Endothelial cell of umbilical vein (primary cell): ENCODE data around the gene IGSF23. TPM values are rescaled to one million over a fixed set of nuclear protein-coding genes. Genes with fewer than 3 reads are reported as not detected.

ENCODE experiments used
- BruUV-seq: library from RNA; stranded (reverse); fragments of 400-500 nt; replicated peaks from 2 replicates; lab custom pipeline; 2021; lab: Mats Ljungman, UMichigan
- CTCF ChIA-PET: fragments of 300-600, 350-600 bp; sonication (Branson Sonifier 250); formaldehyde crosslinking; loops from one replicate; lab custom pipeline; 2021; ENCODE audit warnings: antibody characterized with exemption, inconsistent platforms; lab: Charles Lee
- POLR2A ChIA-PET: fragments of 300-600, 350-600 bp; sonication (Branson Sonifier 250); formaldehyde crosslinking; loops from one replicate; lab custom pipeline; 2021; ENCODE audit warnings: antibody characterized with exemption, inconsistent platforms; lab: Charles Lee
- DNase-seq: peaks from one replicate; pipeline ENCODE4 v3.0.0-alpha.2; 2011; ENCODE audit warnings: low read depth, low spot score
- FAIRE-seq: peaks from 2 replicates; lab custom pipeline; 2011; peaks lifted over from hg19 to GRCh38; lab: Jason Lieb, UNC
- H2AFZ ChIP-seq: 2 replicates; pipeline ENCODE4 v1.6.0; 2012; ENCODE audit warnings: low read depth, low read length, control low read depth, inconsistent platforms
- H3K27ac ChIP-seq: 2 replicates; pipeline ENCODE4 v1.5.1; 2011; ENCODE audit warnings: low read depth, mild to moderate bottlenecking, control low read depth, low read length, moderate library complexity; ENCODE audit not compliant: insufficient read depth
- H3K27me3 ChIP-seq, 2 experiments: 2 replicates each; pipeline versions ENCODE4 v1.6.0 to v1.6.1; 2011; ENCODE audit warnings: low read length in 2 of 2, mixed read lengths in 1 of 2; ENCODE audit not compliant: control insufficient read depth in 2 of 2, insufficient read depth in 2 of 2
- H3K36me3 ChIP-seq, 2 experiments: 2 replicates in 1 of 2; 3 replicates in 1 of 2; pipeline ENCODE4 v1.5.1; 2011; ENCODE audit warnings: low read length in 2 of 2, mild to moderate bottlenecking in 1 of 2, moderate library complexity in 1 of 2; ENCODE audit not compliant: control insufficient read depth in 2 of 2, insufficient read depth in 2 of 2; ENCODE audit errors: extremely low read depth in 1 of 2
- H3K4me1 ChIP-seq: 3 replicates; pipeline ENCODE4 v1.5.1; 2011; ENCODE audit warnings: mild to moderate bottlenecking, low read length; ENCODE audit not compliant: control insufficient read depth, insufficient read depth; ENCODE audit errors: extremely low read depth
- H3K4me2 ChIP-seq: 2 replicates; pipeline ENCODE4 v1.6.1; 2011; ENCODE audit warnings: low read length, control low read depth, mixed read lengths; ENCODE audit not compliant: insufficient read depth
- H3K4me3 ChIP-seq, 3 experiments: fragments of 200-600 bp in 1 of 3; sonication (generic), shearing (Covaris generic) in 1 of 3; replicated peaks in 1 of 3; 2 replicates each; pipeline ENCODE4 v1.5.1; 2011 to 2016; ENCODE audit warnings: control low read depth in 3 of 3, low read length in 3 of 3, mild to moderate bottlenecking in 2 of 3, inconsistent platforms in 1 of 3, low read depth in 1 of 3, moderate library complexity in 1 of 3; ENCODE audit not compliant: insufficient read depth in 1 of 3
- H3K79me2 ChIP-seq: 2 replicates; pipeline ENCODE4 v1.6.0; 2012; ENCODE audit warnings: low read length, inconsistent platforms; ENCODE audit not compliant: control insufficient read depth, insufficient read depth
- H3K9ac ChIP-seq: replicated peaks from 2 replicates; pipeline ENCODE3; 2011; ENCODE audit warnings: low read length, control low read depth; ENCODE audit not compliant: insufficient read depth; ENCODE audit errors: extremely low read depth
- H3K9me1 ChIP-seq: replicated peaks from 3 replicates; pipeline ENCODE4 v1.6.0; 2011; ENCODE audit warnings: mild to moderate bottlenecking, low read length; ENCODE audit not compliant: control insufficient read depth, insufficient read depth; ENCODE audit errors: extremely low read depth
- H3K9me3 ChIP-seq: replicated peaks from 2 replicates; pipeline ENCODE4 v1.5.1; 2012; ENCODE audit warnings: low read length, inconsistent platforms; ENCODE audit not compliant: control insufficient read depth, insufficient read depth
- H4K20me1 ChIP-seq: replicated peaks from 2 replicates; pipeline ENCODE3; 2011; ENCODE audit warnings: mild to moderate bottlenecking, low read length; ENCODE audit not compliant: control insufficient read depth, insufficient read depth; ENCODE audit errors: extremely low read depth
- FOS ChIP-seq: IDR thresholded peaks from 2 replicates; pipeline ENCODE4 v1.6.1; 2011; ENCODE audit warnings: mild to moderate bottlenecking, low read length, moderate library complexity, borderline replicate concordance; ENCODE audit not compliant: insufficient read depth
- GATA2 ChIP-seq: IDR thresholded peaks from 2 replicates; pipeline ENCODE4 v1.7.0; 2011; ENCODE audit warnings: low read depth, mild to moderate bottlenecking, moderate library complexity, mixed read lengths, low read length; ENCODE audit not compliant: insufficient read length, insufficient read depth
- JUN ChIP-seq: IDR thresholded peaks from 2 replicates; pipeline ENCODE4 v1.6.1; 2011; ENCODE audit warnings: borderline replicate concordance, low read depth; ENCODE audit not compliant: insufficient read length, insufficient read depth
- MAX ChIP-seq: IDR thresholded peaks from 2 replicates; pipeline ENCODE4 v1.6.1; 2011; ENCODE audit not compliant: insufficient read depth, insufficient read length
- POLR2AphosphoS5 ChIP-seq: IDR thresholded peaks from 2 replicates; pipeline ENCODE4 v1.6.1; 2012; ENCODE audit warnings: low read depth, mild to moderate bottlenecking, control low read depth, low read length, moderate library complexity; ENCODE audit not compliant: insufficient read depth
- dilution Hi-C: fragments of 300-500 bp; cut with MboI; formaldehyde crosslinking; loops from one replicate; pipeline ENCODE4 v1.15.0; 2019; ENCODE audit warnings: low sequenced_read_pairs; ENCODE audit not compliant: extremely low pct_ligation_motif_present
- intact Hi-C: fragments of 100-400 bp; cut with micrococcal nuclease; formaldehyde crosslinking; loops from one replicate; pipeline ENCODE4 v1.10.0; 2022
- polyA plus RNA-seq, 4 experiments: library from polyadenylated mRNA; depleted of rRNA in 3 of 4; stranded (reverse) in 3 of 4; unstranded in 1 of 4; fragments of >200 nt; gene quantifications; 2 replicates each; pipeline versions ENCODE4 v1.2.1 to v1.2.3, GENCODE V29; 2011 to 2012; ENCODE audit warnings: missing spikeins in 1 of 4
- total RNA-seq: library from RNA; stranded (reverse); gene quantifications from 2 replicates; pipeline ENCODE4 v1.2.3, GENCODE V29; 2021

Gene IGSF23
- total and polyA plus RNA-seq, 2 donors (not counting 3 experiments of a cell fraction or from before 2014, with no cell fraction given), result 0.73 TPM; not detected in 1

GRCh38 chr19:44597131-44597491, 16.3 kb upstream of the IGSF23 start:
- H3K9me1 ChIP-seq, result no peaks in the 10 kb centered on the region
- H3K27me3 ChIP-seq, result no peaks in the 10 kb centered on the region
- TF ChIP-seq JUN, result no peak
- TF ChIP-seq MAX, result no peak
- no peak for TF ChIP-seq GATA2
- no peak overlapping the region for H3K4me2 ChIP-seq
- intact Hi-C loops (no loop called here), dilution Hi-C loops (no loop called here)
- BruUV-seq, result no TSS peak
- no peak overlapping the region for H3K4me3 ChIP-seq
- no peaks in the 10 kb centered on the region for H3K9me3 ChIP-seq
- peaks cover 15% of the 10 kb centered on the region for H3K4me1 ChIP-seq
- ChIA-PET CTCF (no interaction called here), POLR2A (no interaction called here)
- no peaks in the 10 kb centered on the region for H4K20me1 ChIP-seq
- no peak overlapping the region for H3K27ac ChIP-seq
- no peak overlapping the region for H3K9ac ChIP-seq
- no peaks in the 10 kb centered on the region for H3K36me3 ChIP-seq
- DNase-seq, result no peak
- FAIRE-seq, result no peak
- no peak overlapping the region for H2AFZ ChIP-seq
- H3K79me2 ChIP-seq, result no peaks in the 10 kb centered on the region

- TF ChIP-seq FOS (no peak), MAX (no peak), POLR2AphosphoS5 (no peak)
- H3K9me1 ChIP-seq, result no peaks in the 10 kb centered on the region
- H3K4me3 ChIP-seq, result no peak overlapping the region
- H3K79me2 ChIP-seq, result no peaks in the 10 kb centered on the region
- H2AFZ ChIP-seq, result no peak overlapping the region
- H3K36me3 ChIP-seq, result no peaks in the 10 kb centered on the region
- ChIA-PET CTCF (interaction anchor here (1.0 to 1.1 kb wide), 2 partner anchors 10 to 15 kb away, joined by 3 to 4 read pairs; no protein-coding TSS in a partner anchor), POLR2A (interaction anchor here (0.6 kb wide), 1 partner anchor 87 kb away, joined by 4 read pairs; no protein-coding TSS in a partner anchor)
- FAIRE-seq (no peak), DNase-seq (no peak)
- intact Hi-C loops, result no loop called here
- no peaks in the 10 kb centered on the region for H4K20me1 ChIP-seq
- H3K9ac ChIP-seq, result no peak overlapping the region
- no TSS peak for BruUV-seq
- no peak overlapping the region for H3K4me2 ChIP-seq
- no peaks in the 10 kb centered on the region for H3K9me3 ChIP-seq
- no peak overlapping the region for H3K27ac ChIP-seq
- no peaks in the 10 kb centered on the region for H3K27me3 ChIP-seq
- peaks cover 14% of the 10 kb centered on the region for H3K4me1 ChIP-seq
- dilution Hi-C loops, result no loop called here
Observed at GRCh38 chr19:44598355-44598754, 15.0 kb upstream of the IGSF23 start.
